ENCODE data around the gene PCSK6.

PCSK6 gene

GRCh38 chr15:101322854-101323477 lies 166.5 kb downstream of the PCSK6 start:
- no peak for DNase-seq

- DNase-seq = no peak
Observed at GRCh38 chr15:101322016-101322695, 167.4 kb downstream of the PCSK6 start.

GRCh38 chr15:101320501-101321052 lies 168.9 kb downstream of the PCSK6 start:
- DNase-seq = peak; percentile 14

- DNase-seq = no peak
Observed at GRCh38 chr15:101318839-101319238, 170.7 kb downstream of the PCSK6 start.

DNA sequence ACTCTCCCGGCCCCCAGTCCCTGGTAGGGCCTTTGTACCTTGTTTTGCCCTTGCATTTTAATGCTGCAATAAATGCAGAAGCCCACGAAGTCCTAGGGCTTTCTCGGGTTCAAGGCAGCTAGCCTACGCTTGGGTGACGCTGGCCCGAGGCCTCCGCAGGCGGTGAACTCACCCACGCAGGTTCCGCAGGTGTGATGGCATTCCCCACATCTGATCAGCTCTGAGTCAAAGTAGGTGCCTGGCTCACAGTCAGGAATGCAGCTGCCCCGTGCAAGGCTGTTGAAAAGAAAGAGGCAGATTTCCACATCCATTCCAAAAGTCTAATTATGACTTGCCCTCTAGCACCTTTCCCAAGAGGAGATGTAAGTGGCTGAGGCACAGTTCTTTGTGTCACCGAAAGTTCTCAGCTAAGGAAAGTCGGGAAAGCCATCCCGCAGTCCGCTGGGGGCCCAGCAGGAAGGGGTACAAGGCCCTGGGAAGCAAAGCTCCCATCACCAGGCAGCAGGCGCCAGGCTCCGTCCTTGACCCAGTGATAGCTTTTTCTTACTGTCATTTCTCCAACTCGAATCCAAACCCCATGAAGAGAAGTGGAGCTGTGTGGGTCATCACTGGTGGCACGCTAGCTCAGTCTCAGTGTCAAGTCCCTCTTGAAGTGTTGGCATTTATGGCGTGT lies 171.2 kb downstream of the PCSK6 start:
- DNase-seq = no peak

DNA sequence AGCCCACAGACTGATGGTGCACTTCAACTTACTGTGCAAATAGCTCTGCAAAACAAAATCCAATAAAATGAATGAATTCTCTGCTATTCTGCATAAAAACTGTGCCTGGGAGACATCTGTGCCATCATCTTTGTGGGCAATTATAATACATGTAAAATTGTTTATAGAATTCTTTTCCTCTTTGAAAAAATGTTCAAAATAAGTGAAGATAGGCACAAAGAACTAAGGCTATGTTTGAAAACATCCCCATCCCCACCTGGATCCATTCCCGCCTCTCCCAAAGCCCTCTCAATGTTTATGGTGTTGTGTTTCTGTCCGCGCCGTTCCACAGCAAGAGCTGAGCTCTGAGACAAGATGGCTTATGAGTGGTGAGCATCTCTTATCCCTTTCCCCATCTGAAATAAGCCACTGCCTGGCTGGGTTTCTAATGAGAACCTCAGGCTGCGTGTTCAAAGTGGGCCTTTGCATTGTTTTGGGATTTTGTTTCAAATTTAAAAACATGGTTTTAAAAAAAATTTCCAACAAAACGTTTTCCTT lies 172.1 kb downstream of the PCSK6 start:
- no peak for DNase-seq

DNA sequence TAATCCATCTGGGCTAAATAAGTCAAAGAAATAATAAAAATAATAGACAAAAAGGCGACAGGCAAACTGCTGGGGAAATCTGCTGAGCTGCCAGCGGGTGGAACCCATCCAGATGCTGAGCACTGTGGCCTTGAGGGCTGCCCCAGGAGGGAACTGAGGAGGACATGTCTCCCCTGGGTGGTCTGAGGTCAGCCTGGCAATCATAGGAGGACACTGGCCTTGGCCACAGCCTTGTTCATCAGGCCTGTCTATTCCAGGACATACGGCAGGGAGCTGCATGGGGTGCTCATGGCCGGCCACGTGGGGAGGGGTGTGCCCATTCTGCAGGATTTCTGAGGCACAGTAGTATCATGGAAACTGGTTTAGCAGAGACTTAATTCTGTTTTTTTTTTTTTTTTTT lies 173.0 kb downstream of the PCSK6 start:
- DNase-seq = no peak

- DNase-seq = no peak
Observed at GRCh38 chr15:101315736-101316135, 173.8 kb downstream of the PCSK6 start.

DNA sequence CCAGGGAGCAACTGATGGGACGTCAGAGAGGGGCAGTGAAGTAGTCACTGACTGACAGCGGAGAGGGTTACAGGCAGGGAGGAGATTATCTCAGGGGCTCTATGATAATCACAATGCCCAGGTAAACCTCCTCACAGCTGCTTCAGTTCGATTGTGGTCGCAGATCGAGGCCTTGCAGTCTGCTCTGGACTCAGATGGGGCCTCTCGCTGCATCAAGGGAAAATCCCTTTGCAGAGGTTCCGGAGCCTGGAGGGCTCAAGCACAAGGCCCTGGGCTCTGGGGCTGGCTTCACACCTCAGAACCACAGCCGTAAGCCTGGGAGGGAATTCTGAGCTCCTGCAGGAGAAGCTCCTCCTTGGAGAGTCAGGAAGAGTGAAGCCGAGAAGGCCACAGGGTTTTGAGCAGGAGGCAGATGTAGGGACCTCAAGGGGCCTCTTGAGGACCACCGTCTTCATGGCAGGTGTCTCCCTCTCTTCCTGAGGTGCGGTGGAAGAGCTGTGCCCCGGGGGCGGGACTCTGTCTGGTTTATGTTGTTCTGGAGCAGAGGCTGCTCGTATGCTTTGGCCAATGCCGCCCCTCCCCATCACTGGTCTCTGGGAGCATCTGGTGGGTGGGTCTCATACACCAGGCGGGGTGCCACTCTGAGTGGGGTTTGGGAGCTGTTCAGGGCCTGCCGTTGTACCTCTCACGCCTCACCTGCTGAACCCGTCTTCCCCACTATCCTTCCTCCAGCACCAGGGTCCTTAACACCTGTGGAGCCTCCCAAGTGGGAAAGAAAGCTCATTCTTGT lies 175.0 kb downstream of the PCSK6 start:
- no peak for DNase-seq

GRCh38 chr15:101313041-101313761 lies 176.3 kb downstream of the PCSK6 start:
- no peak for DNase-seq

DNA sequence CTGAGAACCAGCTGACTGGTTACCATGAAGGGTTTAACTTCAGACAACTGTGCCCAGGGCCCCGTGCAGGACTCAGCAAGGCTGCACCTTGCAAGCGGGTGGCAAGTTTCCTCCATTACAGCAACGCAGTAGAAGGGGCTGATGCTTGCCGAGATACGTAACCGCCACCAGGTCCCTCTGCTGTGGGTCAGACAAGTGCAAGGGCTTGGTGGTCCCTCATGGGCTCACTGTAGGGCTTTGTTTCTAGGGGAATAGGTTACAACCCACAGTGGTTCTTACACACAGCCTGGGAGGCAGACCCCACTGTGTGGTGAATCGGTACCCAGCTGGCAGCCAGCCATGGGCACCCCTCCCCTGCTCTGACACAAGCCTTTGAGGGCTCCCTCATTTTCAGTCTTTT lies 179.0 kb downstream of the PCSK6 start:
- no peak for DNase-seq

DNA sequence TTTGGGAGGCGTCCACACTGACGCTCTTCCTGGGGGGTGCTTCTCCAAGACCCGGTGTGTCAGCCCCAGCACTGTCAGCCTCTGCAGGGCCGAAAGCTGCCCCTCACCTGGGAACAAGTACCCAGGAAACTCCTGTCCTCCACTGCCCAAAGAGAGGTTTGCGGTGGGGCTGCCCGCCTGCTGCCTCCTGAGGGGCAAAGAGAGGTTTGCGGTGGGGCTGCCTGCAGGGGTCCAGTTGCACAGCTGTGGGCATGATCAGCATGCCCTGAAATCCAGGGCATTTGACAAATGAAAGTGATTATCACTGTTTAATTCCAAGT lies 179.4 kb downstream of the PCSK6 start:
- DNase-seq = no peak

DNA sequence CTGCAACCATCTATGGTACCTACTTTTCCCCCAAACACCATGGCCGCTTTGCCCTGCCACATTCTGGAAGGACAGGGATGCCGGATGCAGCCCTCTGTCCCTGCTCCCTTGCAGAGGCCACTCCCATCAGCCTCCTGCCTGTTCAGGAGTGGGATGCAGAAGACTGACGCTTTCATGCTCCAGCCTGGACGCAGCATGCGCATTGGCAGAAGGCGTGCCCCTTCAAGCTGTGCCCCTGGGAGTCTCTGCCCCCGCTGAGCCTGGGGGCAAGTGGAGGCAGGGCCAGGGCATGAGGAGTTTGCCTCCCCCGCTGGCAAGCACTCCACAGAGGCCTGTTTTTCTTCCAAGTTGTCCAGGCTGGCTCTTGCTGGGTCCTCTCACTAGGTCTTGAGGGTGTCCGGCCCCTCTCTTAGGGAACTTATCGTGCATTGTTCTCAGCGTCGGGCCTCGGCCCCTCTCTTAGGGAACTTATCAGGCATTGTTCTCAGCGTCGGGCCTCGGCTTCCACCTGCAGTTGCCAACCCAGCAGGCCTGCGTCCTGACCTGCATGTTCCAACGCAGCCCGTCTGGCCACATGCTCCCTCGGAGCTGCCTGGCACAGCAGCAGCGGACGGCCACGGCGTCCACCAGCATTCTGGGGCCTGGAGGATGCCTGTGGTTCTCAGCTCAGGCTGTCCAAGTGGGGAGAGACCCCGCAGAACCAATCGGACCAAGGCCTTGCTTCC lies 179.9 kb downstream of the PCSK6 start:
- DNase-seq = no peak

GRCh38 chr15:101308604-101309435 lies 180.7 kb downstream of the PCSK6 start:
- DNase-seq = no peak

DNA sequence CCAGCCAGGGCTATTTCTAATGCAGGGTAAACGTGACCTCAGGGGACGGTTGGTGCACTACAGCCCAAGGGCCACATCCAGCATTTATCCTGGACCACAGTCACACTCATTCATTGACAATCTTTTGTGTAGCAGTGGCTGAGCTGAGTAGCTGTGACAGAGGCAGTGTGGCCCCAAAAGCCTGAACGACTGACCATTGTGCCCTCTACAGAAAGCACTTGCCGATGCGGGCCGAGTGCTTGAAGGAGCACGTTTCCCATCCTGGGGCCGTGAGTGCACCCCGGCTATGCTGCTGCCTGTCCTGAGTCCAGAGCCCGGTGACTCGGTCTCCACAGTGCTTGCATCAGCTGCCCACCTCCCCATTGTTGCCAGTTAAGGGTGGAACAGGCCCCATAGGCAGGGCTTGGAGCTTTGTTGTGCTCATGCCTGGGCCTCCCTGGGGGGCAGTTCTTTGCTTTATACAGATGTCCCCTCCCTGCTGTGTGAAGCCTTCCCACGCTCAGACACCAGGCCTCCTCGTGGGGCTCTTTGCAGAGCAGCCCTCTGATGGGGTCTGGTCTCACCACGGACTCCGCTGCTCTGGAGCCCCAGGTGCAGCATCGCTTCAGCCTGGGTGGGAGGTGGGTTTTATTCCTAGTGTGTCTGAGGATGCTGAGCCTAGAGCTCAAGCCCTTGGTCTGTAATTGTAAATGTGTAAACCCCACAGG lies 181.5 kb downstream of the PCSK6 start:
- no peak for DNase-seq

DNA sequence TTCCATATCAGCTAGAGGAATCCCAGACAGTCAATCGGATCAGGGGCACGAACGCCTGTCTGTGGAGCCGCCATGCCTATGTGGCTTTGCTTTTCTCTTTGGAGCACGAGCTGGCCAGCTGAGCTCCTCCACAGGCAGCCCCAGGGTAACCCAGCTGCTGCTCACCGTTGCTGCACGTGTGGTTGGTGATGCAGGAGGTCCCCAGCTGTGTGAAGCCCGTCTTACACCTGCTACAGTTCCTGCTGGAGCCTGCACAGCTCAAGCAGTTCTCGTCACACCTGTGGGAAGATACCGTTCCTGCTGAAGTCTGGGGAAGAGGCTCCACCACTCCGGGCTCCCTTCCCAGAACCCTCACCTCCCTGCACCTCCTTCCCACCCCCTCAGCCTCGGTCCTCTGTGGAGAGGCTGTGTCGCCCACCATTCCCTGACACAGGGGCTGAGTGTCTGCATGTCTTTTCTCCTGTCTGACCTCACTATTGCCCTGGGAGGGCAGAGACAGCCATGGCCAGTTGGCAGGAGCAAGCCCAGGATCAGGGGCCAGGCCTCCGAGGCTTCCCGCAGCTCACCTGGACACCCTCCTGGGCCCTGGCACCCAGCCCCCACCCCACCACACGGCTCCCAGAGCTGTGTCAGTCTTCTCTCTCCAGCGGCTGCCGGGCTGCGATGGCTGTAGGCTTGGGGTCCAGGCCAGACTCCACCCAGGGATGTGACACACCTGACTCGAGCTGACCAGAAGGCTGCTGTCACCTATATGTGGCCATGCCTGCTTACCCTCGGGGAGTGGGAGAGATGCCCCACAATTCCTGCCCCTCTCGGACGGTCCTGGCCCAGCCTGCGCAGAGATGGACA lies 182.2 kb downstream of the PCSK6 start:
- no peak for DNase-seq

GRCh38 chr15:101306341-101307047 lies 183.0 kb downstream of the PCSK6 start:
- DNase-seq = no peak

GRCh38 chr15:101305820-101306255 lies 183.7 kb downstream of the PCSK6 start:
- DNase-seq = no peak

Data from effector CD8-positive, alpha-beta T cell (primary cell).